GM18873 (cell line): ENCODE results near the gene SAMD3.
A peak's percentile ranks its signal among the peaks of the same experiment; 100 is the strongest.
"Not testable (repeated sequence)": the region's sequence is repeated elsewhere in the genome, so short reads cannot be mapped to it uniquely, and the experiment has no call there.

ENCODE experiments used
- ATAC-seq: cut with Tn5 transposase; IDR thresholded peaks from one replicate; pipeline ENCODE4 v1.9.1; 2021; ENCODE audit warnings: mild to moderate bottlenecking, moderate library complexity, moderate number of reproducible peaks; ENCODE audit not compliant: unreplicated experiment, low FRiP score

The SAMD3 gene

DNA sequence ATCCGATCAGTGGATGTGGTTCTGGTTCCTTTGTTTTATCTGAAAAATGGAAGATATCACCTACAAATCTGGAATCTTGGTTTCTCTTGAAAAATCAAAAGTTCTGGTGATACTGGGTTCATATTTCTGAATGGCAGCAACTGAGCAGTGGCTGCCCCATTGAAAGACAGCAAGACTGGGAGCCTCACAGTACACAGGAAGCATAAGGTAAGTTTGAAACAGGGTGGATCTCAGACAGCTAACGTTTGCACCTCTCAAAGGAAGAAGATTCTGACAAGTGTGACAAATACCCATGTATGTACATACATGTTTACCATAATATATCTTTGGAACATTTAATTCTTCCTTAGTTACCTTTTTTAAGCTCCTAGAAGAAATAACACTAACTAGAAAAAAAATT, at the start of gene SAMD3:
Gene SAMD3, minus strand, starts transcription at position 177 of the 400 bp plus-strand sequence. CDS start 7,678 bp downstream, outside the sequence.
- ATAC-seq, result no peak

GRCh38 chr6:130269969-130270635, 47.4 kb upstream of the SAMD3 start:
- peak; percentile 99 for ATAC-seq

DNA sequence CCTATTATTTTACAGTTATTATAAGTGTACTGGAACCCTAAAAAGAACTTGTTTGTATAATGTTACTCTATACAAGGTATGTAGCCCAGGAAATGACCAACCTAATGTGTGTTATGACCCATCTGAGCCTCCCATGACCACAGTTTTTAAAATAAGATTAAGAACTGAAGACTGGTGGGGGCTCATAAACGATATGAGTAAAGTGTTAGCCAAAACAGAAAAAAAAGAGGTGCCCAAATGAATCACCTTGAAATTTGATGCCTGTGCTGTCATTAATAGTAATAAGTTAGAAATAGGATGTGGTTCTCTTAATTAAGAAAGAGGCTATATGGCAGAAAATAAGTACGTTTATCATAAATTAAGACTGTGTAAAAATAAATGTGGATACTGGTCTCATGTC, 42.8 kb upstream of the SAMD3 start:
- ATAC-seq, result not testable (repeated sequence)

DNA sequence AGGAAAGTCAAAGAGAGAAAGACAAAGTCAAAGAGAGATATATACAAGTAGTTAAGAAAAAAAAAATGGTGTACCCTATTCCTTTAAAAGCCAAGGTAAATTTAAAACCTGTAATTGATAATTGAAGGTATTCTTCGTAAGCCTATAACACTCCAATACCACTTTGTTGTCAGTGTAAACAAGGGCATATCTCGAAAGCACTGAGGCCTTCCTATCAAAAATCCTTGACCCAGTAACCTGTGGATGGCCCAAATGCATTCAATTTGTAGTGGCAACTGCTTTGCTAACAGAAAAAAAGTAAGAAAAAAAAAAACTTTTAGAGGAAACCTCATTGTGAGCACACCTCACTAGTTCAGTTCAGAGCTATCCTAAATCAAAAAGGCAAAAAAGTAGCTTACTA, 39.3 kb upstream of the SAMD3 start:
- no peak for ATAC-seq

DNA sequence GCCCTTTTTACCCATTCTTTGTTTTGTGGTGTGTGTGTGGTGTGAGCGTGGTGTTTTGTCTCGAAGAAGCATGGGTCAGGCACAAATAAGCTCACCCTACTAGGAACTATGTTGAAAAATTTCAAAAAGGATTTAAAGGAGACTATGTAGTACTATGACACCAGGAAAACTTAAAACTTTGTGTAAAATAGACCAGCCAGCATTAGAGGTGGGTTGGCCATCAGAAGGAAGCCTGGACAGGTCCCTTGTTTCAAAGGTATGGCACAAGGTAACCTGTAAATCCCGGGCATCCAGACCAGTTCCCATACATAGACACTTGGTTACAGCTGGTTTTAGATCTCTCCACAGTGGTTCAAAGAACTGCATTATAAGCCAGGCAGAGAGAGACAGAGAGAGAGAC, 38.8 kb upstream of the SAMD3 start:
- ATAC-seq, result not testable (repeated sequence)

DNA sequence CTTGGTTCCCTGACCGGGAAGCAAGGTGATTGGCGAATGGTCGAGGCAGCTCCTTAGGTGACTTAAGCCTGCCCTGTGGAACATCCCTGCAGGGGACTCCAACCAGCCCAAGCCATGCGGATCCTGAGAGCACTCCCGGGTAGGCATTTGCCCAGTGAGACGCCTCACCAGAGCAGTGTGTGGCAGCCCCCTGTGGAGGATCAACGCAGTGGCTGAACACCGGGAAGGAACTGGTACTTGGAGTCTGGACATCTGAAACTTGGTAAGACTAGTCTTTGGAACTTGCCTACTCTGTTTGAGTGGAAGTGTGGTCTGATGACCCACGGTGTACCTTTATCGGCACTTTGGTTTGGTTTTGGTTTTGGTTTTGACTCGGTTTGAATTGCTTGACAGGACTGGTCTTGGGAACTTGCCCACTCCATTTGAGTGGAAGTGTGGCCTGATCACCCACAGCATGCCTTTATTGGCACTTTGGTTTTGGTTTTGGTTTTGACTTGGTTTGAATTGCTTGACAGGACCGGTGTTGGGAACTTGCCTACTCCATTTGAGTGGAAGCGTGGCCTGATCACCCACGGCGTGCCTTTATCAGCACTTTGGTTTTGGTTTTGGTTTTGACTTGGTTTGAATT, 38.0 kb upstream of the SAMD3 start:
- peak; percentile 19 for ATAC-seq

DNA sequence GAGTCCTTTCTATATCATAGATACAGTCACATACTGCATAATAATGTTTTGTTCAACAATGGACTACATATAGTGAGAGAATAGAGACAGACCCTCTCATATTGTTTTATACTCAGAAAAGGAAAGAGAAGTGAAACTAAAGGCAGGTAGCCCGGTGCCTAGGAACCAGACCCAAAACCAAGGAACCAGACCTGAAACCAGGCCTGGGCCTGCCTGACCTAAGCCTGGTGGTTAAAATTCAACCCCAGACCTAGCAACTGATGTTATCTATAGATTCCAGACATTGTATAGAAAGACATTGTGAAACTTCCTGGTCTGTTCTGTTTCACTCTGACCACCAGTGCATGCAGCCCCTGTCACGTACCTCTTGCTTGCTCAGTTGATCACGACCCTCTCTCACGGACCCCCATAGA, 37.3 kb upstream of the SAMD3 start:
- peak; percentile 52 for ATAC-seq

DNA sequence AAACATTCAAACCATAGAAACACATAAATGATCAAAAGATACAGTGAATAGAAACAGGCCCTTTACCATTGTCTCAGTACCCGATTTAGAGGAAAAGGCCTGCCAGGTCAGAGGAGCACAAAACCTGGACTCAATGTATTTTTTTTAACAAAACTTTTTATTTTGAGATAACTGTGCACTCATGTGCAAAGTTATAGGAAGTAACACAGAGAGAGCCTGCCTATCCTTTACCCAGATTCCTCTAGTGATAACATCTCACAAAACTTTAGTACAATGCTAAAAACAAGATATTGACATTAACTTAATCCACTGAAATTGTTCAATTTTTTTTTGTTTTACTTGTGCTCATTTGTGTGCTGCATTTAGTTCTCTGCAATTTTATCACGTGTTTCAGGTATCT, 36.8 kb upstream of the SAMD3 start:
- peak; percentile 4 for ATAC-seq

GRCh38 chr6:130259140-130259539, 36.4 kb upstream of the SAMD3 start:
- ATAC-seq, result no peak

DNA sequence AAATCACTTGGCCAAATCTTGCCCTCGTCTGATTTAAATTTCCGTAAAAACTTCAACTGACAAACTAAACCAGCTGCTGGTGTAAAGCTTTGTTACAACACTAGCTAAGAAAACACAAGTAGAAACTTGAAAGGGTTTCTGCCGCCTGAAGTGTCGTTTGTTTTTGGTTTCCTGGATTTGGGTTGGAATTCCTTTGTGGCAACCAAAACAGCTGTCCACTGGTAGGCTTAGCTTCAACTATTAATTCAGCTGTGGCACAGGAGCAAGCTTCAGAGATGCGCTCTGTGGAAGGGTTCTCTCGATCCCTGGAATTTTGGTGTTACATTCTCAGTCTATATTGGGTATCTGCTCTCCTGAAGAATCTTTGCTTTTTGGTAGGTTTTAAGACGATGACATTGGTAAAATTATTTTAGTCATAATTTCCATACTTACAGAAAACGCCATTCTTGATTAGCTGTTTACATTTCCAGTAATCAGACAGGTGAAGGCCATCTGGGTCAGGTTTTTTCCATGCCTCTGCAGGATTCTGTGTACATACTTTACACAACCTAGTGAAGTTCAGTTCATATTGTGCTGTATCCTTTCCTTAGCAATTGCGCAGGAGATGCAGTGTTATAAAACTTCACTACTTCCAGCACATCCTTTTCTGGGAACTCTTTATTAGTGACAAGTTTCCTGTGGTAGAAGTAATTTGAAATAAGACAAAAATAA, 29.9 kb upstream of the SAMD3 start:
- ATAC-seq, result no peak

DNA sequence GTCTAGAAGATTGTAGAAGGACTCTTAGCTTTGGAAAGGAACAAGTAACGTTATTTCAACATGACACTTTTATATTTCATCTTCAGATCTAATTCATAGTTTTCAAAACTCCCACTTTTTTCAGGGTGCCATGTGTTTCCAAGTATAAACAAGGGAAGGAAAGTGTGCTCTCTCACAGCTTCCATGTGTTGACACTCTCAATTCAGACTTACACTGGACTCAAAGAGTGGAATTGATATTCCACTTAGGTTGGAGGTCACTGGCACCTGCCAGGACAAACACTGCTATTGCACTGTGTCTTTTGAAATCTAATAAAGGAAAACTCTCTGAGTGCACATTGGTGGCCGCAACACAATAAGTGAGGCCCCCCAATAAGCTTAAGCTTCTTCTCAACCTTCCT, 22.5 kb upstream of the SAMD3 start:
- ATAC-seq, result no peak

DNA sequence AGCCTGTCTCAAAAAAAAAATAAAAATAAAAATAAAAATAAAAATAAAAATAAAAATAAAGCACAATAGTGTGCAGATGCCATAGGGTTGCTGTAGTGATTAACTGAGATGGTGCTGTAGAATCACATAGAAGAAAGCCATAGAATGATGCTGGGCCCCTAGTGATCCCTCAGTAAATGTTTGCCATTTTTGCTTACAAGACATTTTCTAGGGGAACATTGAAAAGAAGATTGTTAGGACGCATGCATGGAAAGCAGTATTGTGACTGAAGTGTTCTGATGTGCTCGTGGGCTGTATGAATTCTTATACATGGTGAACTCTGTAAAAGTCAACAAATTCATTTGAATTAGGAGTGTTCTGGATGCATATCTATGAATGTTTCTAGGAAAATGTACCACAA, 22.0 kb upstream of the SAMD3 start:
- no peak for ATAC-seq

GRCh38 chr6:130240232-130240631, 17.5 kb upstream of the SAMD3 start:
- no peak for ATAC-seq

GRCh38 chr6:130239755-130240154, 17.0 kb upstream of the SAMD3 start:
- no peak for ATAC-seq

- ATAC-seq, result no peak
Measured at GRCh38 chr6:130233330-130233729, 10.6 kb upstream of the SAMD3 start.

DNA sequence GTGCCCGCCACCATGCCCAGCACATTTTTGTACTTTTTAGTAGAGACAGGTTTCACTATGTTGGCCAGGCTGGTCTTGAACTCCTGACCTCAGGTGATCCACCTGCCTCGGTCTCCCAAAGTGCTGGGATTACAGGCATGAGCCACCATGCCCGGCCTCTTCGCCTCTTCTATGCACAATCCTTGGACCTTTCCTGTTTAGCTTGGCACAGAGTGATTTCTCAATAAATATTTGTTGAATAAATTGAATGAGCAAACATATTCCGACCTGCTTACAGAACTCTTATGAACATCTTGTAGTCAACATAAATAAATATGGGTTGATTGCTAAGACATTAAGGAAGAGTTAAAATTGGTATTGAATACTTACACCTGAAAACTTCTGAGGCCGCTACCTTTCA, 7.8 kb upstream of the SAMD3 start:
- ATAC-seq, result not testable (repeated sequence)

DNA sequence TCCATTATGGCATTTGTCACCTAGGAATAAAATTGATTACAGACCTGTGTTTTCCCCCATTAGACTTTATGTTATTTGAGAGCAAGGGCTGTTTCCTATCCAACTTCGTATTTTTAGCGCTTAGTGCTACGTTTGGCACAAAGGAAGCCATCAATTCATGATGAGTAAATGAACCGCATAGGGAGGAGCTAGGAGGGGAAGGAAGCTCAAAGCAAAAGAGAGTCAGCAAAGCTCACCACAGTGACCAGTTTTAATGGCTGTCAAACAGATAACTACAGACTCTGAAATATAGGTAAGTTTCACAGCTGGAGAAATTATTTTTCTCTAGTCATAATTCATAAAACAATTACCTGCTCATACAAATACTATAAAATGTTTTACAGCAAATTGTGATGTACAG, 6.9 kb upstream of the SAMD3 start:
- no peak for ATAC-seq

GRCh38 chr6:130223508-130223907, 757 bp upstream of the SAMD3 start:
- peak; percentile 97 for ATAC-seq

GRCh38 chr6:130218134-130218533, 4.6 kb downstream of the SAMD3 start:
- ATAC-seq, result no peak

DNA sequence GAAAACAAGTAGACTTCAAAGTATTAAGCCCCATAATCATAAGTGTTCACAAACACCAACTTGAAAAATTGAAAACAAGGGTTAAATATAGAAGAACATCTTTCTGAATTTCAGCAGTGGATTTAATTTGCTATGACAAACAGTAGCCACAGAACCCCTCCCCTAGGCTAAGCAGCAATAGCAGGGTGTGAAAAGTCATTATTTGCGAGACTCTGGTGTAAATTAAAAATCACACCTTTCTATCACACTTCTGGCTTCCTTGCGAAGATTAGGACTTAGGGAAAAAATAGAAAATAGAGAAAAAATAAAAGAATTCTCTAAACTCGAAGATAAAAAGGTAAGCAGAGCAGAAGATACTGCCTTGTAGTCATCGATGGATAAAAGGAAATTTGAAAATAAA, 6.1 kb downstream of the SAMD3 start:
- ATAC-seq, result no peak

GRCh38 chr6:130215526-130215925, 7.2 kb downstream of the SAMD3 start:
- no peak for ATAC-seq
